Measurements from ENCODE around the gene FLT4. TPM values are rescaled to one million over a fixed set of nuclear protein-coding genes. Genes with fewer than 3 reads are reported as not detected.

Gene FLT4
- total and polyA plus RNA-seq, 9 of the 15 experiments (the other 6 are each of a cell fraction or from before 2014, with no cell fraction given): 0.01 to 0.42 (median 0.14) TPM; not detected in 2

GRCh38 chr5:180595381-180596114 is 53.9 kb downstream of the FLT4 start (continued):
- TF ChIP-seq, protein P1, sequence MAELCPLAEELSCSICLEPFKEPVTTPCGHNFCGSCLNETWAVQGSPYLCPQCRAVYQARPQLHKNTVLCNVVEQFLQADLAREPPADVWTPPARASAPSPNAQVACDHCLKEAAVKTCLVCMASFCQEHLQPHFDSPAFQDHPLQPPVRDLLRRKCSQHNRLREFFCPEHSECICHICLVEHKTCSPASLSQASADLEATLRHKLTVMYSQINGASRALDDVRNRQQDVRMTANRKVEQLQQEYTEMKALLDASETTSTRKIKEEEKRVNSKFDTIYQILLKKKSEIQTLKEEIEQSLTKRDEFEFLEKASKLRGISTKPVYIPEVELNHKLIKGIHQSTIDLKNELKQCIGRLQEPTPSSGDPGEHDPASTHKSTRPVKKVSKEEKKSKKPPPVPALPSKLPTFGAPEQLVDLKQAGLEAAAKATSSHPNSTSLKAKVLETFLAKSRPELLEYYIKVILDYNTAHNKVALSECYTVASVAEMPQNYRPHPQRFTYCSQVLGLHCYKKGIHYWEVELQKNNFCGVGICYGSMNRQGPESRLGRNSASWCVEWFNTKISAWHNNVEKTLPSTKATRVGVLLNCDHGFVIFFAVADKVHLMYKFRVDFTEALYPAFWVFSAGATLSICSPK (IDR thresholded peaks at IDR 0.05; ENCODE audit: borderline replicate concordance): no peak
- TF ChIP-seq MEF2D (tag; conservative IDR thresholded peaks at IDR 0.05; ENCODE audit: low read depth) (no peak), CAMTA2 (CRISPR knock-in tag; conservative IDR thresholded peaks at IDR 0.05) (no peak), HDAC1 (IDR thresholded peaks at IDR 0.05) (no peak), VEZF1 (CRISPR knock-in tag; IDR thresholded peaks at IDR 0.05) (no peak)
- TF ChIP-seq, protein P2, sequence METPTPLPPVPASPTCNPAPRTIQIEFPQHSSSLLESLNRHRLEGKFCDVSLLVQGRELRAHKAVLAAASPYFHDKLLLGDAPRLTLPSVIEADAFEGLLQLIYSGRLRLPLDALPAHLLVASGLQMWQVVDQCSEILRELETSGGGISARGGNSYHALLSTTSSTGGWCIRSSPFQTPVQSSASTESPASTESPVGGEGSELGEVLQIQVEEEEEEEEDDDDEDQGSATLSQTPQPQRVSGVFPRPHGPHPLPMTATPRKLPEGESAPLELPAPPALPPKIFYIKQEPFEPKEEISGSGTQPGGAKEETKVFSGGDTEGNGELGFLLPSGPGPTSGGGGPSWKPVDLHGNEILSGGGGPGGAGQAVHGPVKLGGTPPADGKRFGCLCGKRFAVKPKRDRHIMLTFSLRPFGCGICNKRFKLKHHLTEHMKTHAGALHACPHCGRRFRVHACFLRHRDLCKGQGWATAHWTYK (CRISPR knock-in tag; IDR thresholded peaks at IDR 0.05): no peak
- TF ChIP-seq, protein P3, sequence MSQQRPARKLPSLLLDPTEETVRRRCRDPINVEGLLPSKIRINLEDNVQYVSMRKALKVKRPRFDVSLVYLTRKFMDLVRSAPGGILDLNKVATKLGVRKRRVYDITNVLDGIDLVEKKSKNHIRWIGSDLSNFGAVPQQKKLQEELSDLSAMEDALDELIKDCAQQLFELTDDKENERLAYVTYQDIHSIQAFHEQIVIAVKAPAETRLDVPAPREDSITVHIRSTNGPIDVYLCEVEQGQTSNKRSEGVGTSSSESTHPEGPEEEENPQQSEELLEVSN (IDR thresholded peaks at IDR 0.05; ENCODE audit: borderline replicate concordance in 1 of 2, extremely low read depth in 1 of 2, insufficient read depth in 1 of 2, insufficient read length in 1 of 2, low read depth in 1 of 2, low read length in 1 of 2, poor library complexity in 1 of 2, severe bottlenecking in 1 of 2): no peak
